HUDEP-2 (cell line): Measurements from ENCODE around the gene EFCAB6.

Source experiments
- DNase-seq, 76 experiments: peaks; one replicate each; lab custom pipeline; 2025; ENCODE audit not compliant: unreplicated experiment in 76 of 76; lab: John Stamatoyannopoulos, UW

Gene EFCAB6

GRCh38 chr22:43812149-43812842 is at the start of gene EFCAB6:
Gene EFCAB6, minus strand, starts transcription at chr22:43812305. Its CDS starts 29,987 bp downstream, at chr22:43782318.
- peak in 75 of 76 experiments; percentile 24 to 92 (median 83) for DNase-seq

- DNase-seq, result no peak
These were observed 49.4 kb upstream of the EFCAB6 start for GRCh38 chr22:43861529-43861928.

GRCh38 chr22:43860831-43861230 is 48.7 kb upstream of the EFCAB6 start:
- no peak for DNase-seq

GRCh38 chr22:43860126-43860525 is 48.0 kb upstream of the EFCAB6 start:
- DNase-seq, result no peak

GRCh38 chr22:43859621-43860020 is 47.5 kb upstream of the EFCAB6 start:
- no peak for DNase-seq

GRCh38 chr22:43859176-43859575 is 47.1 kb upstream of the EFCAB6 start:
- no peak for DNase-seq

- no peak for DNase-seq
These were observed 46.2 kb upstream of the EFCAB6 start for GRCh38 chr22:43858156-43858895.

GRCh38 chr22:43857367-43857766 is 45.3 kb upstream of the EFCAB6 start:
- no peak for DNase-seq

GRCh38 chr22:43855431-43855830 is 43.3 kb upstream of the EFCAB6 start:
- DNase-seq, result no peak

GRCh38 chr22:43854786-43855271 is 42.7 kb upstream of the EFCAB6 start:
- no peak for DNase-seq

- DNase-seq, result no peak
These were observed 42.1 kb upstream of the EFCAB6 start for GRCh38 chr22:43854121-43854785.

GRCh38 chr22:43853328-43853931 is 41.3 kb upstream of the EFCAB6 start:
- DNase-seq, result peak in 5 of 76 experiments; percentile 3 to 17 (median 6)

- no peak for DNase-seq
These were observed 40.6 kb upstream of the EFCAB6 start for GRCh38 chr22:43852573-43853327.

GRCh38 chr22:43851979-43852307 is 39.8 kb upstream of the EFCAB6 start:
- DNase-seq, result no peak

GRCh38 chr22:43851058-43851978 is 39.2 kb upstream of the EFCAB6 start:
- no peak for DNase-seq

- DNase-seq, result no peak
These were observed 38.4 kb upstream of the EFCAB6 start for GRCh38 chr22:43850529-43850928.

- DNase-seq, result no peak
These were observed 37.6 kb upstream of the EFCAB6 start for GRCh38 chr22:43849731-43850130.

GRCh38 chr22:43848366-43849171 is 36.5 kb upstream of the EFCAB6 start:
- DNase-seq, result peak in 12 of 76 experiments; percentile 6 to 42 (median 22)
